Right ventricle myocardium inferior (tissue), 1 donor: ENCODE measurements around the gene PRKAR1B. TPM values are rescaled to one million over a fixed set of nuclear protein-coding genes. Genes with fewer than 3 reads are reported as not detected.

Source experiments
- ATAC-seq: fragments of 200-7000 bp; cut with Tn5 transposase; one replicate; pipeline ENCODE4 v1.9.1; 2020; ENCODE audit warnings: mild to moderate bottlenecking, moderate library complexity
- DNase-seq: peaks from one replicate; pipeline ENCODE4 v3.0.0; 2021; ENCODE audit errors: missing footprints
- intact Hi-C: fragments of 100-400 bp; cut with DNase I; formaldehyde crosslinking; loops from one replicate; pipeline ENCODE4 v1.11.0; 2022
- total RNA-seq: library from RNA; stranded (reverse); fragmentation: NEBNext Ultra II Directional; extraction: Animal tissue kit (Norgen Biotek cat#: 25700); gene quantifications from one replicate; pipeline ENCODE4 v1.2.1, GENCODE V29; 2021
- donor health status: DM: no; HTN: yes; CAD: no; lungs with severe emphysema.

PRKAR1B gene
- total RNA-seq, 1 donor from 2014 or later = 16.7 TPM

DNA sequence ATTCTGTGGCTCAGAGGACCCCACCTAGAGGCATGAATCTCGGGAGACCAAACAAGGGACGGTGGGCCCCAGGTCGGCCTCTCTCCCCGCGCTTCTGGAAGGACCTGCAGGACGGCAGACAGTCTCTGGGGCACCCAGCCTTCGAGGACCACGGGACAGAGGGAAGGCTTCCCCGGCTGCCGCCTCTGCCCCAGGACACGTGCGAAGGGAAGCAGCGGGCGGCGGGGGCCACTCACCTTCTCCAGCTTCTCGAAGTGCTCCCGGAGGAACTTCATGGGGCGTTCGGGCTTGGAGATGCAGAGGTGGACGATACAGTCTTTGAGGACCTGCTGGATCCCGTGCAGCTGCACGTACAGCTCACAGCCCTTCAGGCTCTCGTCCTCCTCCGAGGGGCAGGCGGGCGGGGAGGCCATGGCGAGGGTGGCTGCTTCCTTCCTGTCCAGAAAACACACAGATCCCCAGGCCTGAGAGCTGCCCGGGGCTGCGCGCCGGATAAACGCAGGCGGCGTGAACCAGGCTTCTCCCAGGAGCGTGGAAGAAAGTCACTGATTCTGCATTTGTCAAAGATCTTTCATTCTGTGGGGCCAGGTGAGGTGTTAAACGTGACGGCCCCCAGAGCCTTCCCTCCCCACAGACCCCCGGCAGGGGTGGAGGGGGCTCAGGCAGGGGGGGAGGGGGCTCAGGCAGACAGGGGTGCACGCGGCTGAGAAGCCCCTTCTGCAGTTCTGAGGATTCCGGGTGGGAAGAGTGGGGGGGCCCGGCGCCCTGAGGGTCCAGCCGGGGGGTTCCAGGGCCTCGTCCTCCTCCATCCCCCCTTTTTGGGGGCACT is 15.8 kb downstream of the PRKAR1B start:
- intact Hi-C loops = no loop called here
- no peak for ATAC-seq
- DNase-seq = no peak

DNA sequence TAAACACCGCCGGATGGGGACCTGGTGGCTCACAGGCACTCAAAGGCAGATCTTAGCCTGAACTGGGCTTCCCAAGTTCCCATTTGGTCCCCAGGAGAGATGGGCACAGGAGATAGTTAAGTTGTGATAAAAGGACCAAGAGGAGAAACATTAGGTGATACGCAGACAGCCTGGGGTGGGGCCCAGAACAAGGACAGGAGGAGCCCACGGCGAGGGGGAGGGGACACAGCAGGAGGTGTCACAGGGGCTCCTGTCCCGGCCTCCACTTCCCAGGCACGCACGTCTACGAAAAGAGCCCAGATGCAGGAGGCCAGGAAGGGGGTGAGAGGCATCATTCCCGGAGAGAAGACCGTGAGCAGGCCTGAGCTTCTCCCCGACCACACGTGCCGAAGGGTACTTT is 16.9 kb downstream of the PRKAR1B start:
- ATAC-seq (no peak), DNase-seq (no peak)
- intact Hi-C loops = no loop called here

DNA sequence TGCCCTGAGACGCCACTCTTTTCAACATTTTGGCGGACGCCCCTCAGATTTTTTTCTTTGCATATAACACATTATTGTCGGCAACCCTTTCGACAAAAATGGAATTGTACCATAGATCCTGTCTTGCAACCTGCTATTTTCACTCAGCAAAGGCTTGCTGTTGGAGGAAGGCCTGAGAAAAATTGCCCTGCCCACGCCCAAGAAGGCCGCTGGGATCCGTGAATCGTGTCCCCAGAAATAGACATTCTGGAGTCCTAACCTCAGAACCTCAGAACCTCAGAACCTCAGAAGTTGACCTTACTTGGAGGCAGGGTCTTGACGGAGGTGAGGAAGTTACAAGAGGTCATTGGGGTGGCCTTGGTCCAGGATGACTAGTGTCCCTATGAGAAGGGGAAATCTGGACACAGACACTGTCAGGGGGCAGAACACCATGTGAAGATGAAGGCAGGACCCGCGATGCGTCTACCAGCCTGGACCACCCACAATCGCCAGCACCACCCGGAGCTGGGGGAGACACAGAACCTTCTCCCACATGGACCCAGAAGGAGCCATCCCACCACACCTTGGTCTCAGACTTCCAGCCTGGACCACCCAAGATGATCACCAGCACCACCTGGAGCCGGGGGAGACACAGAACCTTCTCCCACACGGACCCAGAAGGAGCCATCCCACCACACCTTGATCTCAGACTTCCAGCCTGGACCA is 19.6 kb downstream of the PRKAR1B start:
- DNase-seq (no peak), ATAC-seq (no peak)
- intact Hi-C loops = no loop called here

DNA sequence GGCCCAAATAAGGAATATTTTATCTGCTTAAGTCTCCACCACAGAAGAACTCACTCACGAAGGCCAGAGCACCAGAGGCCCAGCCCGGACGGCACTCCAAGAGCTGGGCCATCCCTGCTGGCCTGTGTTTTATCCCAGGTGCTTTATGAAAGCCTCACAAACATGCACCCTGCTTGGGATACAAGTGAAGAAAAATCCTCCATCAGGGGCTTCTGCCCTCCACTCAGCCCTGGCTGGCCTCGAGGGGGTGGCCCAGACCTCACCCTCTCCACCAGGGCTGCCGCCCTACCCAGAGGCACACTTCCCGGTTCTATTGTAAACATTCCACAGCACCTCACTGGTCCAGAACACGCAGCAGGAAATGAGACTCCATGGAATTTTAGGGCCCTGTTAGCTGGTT is 20.4 kb downstream of the PRKAR1B start:
- no peak for ATAC-seq
- intact Hi-C loops = no loop called here
- no peak for DNase-seq

DNA sequence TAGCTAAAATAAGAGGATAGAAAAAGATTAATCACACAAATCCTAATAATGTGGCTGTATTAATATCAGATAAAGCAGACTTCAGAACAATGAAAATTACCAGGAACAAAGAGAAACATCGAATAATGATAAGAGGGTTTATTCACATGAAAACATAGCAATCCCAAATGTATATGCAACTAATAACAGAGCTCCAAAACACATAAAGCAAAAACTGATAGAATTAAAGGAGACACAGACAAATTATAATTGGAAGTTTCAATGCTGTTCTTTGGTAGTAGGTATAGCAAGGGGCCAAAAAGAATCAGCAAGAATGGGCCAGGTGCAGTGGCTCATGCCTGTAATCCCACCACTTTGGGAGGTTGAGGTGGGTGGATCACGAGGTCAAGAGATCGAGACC is 24.0 kb downstream of the PRKAR1B start:
- DNase-seq (no peak), ATAC-seq (no peak)
- intact Hi-C loops = loop anchor here (5.0 kb wide), 1 partner anchor 36 kb away; no protein-coding TSS in a partner anchor

DNA sequence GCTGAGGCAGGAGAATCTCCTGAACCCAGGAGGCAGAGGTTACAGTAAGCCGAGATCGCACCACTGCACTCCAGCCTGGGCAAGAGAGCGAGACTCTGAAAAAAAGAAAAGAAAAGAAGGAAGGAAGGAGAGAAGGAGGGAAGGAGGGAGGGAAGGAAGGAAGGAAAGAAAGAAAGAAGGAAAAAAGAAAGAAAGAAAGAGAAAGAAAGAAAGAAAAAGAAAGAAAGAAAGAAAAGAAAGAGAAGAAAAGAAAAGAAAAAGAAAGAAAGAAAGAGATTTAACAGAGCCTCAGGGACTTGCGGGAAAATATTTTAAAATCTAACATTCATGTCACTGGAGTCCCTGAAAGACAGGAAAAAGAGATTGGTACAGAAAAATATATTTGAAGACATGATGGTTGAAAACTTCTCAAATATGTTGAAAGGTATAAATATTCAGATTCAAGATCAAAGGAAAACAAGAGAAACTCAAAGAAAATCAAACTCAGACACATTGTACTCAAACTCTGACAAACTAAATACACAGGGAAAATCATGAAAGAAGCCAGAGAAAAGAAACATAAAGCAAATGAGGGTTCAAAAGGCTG is 25.9 kb downstream of the PRKAR1B start:
- no peak for DNase-seq
- intact Hi-C loops = loop anchor here (5.0 kb wide), 1 partner anchor 34 kb away; no protein-coding TSS in a partner anchor
- ATAC-seq = no peak

DNA sequence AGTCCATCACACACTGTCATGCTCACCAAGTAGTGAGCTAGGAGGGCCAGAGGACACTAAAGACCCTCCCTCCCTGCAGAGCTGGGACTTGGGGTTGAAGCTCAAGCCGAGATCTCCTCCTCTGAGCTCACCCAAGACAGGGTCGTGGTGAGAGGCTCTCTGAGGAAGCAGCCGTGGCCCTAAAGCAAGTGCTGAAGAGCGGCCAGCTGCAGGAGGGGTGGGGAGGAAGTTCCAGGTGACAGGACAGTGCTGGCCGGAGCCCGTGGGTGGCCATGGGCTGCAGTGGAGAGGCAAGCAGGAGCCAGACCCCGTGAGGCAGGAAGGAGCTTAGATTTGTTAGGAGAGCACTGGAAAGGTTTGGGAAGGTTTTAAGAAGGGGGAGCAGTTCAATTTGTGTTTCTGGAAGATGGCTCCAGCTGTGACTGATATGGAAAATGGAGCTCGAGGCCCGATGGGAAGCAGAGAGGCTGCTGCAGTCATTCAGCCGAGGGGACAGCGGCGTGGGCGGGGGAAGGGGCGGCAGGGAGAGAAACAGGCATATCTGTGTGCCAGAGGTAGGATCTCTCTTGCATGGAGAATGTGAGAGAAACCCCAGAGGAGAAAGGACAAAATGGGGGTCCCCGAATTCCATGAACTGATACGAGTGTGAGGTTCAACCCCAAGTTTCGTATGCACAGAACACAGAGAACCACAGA is 27.5 kb downstream of the PRKAR1B start:
- DNase-seq (no peak), ATAC-seq (no peak)
- intact Hi-C loops = loop anchor here (5.0 kb wide), 1 partner anchor 32 kb away; no protein-coding TSS in a partner anchor

DNA sequence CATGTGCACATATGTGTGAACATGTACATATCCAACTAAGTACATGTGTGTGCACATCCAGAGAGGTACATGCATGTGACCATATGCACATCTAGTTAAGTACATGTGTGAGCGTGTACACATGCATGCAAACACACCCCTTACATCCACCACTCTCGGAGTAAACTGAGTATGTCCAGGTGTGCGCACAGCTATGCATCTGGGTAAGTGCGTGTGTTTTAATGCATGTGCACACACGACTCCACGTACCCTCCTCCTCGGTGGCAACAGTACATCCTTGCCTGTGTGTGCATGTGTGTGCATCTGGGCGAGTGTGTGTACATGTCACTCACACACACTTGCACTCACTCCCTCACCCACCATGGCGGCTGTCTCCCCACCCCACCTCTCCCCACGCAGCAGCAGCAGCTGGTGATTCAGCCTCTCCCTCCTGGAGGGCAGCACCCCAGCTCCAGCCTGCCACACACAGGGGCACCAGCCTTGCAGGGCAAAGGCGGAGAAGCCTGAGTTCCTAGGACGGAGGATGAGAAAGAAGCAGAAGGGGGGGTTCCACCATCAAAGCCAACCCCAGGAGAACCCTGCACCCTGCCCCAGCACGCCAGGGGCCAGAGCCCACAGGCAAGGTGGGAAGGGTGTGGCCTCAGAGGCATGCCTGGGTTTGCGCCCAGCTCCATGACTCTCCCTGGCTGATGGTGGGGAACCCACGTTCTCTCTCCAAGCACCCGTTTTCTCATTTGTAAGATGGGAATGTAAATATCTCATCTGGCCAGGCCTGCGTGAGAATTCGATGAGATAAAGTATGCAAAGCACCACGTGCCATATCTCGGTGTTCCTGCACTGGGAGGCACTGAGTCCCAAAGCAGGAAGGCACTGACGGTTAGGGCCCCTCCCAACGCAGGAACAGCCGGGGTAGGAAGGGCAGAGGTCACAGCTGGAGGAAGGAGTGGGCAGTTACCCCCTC is 28.3 kb downstream of the PRKAR1B start:
- intact Hi-C loops = no loop called here
- ATAC-seq (no peak), DNase-seq (no peak)

DNA sequence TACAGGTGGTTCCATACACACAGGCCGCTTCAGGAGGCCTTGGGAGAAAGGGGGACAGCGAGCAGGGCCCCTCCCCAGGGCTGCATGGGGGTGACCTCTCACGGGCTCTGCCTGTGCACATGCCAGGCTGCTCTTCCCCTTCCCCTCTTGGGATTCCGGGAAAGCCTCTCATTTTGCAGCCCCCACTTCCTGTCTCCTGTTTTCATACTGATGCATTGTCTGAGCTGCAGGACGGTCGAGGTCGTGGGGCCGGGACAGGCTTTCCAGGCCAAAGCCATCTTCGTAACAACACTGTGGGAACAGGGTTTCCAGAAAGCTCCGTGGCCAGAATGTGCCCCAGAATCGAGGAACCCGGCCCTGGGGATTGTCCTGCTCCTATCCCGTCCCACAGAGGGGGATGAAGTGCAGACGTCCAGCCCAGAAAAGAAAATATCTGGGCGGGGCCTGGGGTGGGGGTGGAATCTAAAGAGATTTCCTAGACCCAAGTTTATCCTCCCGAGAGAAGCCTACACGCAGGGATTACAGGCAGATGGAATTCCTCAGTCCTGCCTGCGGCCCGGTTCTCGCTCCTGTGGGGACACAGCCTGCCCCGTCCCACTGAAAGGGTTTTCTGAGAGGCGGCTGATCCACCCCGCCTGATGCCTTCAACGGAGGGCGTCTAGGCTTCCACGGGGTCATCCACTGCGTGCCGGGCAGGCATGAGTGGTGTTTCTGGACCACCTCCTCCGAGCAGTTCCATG is 30.1 kb downstream of the PRKAR1B start:
- DNase-seq (no peak), ATAC-seq (no peak)
- intact Hi-C loops = no loop called here

DNA sequence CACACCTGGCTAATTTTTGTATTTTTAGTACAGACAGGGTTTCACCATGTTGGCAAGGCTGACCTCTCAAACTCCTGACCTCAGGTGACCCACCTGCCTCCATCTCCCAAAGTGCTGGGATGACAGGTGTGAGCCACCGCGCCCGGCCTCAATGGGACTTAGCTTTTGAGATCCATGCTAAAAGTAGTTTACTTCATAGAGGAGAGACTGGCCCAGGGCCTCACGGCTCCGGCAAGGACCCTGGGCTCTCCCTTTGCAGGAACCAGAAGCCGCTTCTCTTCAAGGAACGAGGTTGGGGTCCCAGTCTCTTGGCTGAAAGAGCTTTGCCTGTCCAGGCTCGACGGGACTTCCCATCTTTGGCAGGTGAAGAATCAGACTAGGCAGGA is 30.7 kb downstream of the PRKAR1B start:
- intact Hi-C loops = no loop called here
- no peak for ATAC-seq
- no peak for DNase-seq

DNA sequence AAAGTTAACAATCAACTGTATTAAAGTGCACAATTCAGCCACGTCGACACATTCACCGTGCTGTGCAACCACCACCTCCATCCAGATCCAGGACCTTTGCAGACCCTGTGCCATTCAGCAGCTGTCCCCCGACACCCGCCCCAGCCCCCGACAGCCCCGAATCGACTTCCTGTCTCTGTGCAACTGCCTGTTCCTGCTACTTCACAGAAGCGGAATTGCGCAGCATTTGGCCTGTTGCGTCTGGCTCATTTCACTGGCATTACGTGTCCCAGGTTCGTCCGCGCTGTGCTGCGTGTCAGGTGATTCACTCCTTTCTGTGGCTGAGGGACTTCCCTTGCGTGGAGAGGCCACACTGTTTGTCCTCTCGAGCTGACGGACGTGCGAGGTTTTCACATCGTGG is 33.8 kb downstream of the PRKAR1B start:
- no peak for DNase-seq
- ATAC-seq = no peak
- intact Hi-C loops = no loop called here

DNA sequence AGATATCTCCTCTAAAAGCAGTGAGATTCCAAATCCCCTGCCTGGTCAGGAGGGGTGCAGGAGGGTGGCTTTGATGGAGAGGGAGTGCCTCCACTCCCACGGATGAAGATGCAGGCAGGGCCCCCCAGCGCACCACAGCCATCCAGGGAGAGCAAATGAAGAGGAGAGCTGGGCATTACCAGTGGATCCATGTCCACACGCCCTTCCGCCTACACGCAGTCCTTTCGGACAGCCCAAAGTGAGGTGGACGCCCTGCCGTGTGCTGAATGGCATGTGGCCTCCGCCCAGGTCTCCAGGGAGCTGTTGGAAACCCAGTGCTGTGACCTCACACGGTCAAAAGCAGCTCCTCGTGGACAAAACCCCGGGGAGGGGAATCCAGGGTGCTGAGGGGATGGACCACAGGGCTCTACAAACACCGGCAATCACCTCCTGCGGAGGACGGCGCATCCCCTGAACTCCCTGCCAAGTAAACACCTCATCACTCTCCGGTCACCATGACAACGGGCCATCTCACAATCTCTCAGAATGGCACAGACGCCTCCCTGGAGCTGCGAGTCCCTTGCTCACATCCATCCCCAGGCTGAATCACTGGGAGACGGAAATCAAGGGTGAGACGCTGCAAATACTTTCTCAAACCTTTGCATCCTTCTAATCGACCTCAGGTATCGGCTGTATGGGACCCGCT is 35.6 kb downstream of the PRKAR1B start:
- ATAC-seq = no peak
- intact Hi-C loops = no loop called here
- DNase-seq = no peak

DNA sequence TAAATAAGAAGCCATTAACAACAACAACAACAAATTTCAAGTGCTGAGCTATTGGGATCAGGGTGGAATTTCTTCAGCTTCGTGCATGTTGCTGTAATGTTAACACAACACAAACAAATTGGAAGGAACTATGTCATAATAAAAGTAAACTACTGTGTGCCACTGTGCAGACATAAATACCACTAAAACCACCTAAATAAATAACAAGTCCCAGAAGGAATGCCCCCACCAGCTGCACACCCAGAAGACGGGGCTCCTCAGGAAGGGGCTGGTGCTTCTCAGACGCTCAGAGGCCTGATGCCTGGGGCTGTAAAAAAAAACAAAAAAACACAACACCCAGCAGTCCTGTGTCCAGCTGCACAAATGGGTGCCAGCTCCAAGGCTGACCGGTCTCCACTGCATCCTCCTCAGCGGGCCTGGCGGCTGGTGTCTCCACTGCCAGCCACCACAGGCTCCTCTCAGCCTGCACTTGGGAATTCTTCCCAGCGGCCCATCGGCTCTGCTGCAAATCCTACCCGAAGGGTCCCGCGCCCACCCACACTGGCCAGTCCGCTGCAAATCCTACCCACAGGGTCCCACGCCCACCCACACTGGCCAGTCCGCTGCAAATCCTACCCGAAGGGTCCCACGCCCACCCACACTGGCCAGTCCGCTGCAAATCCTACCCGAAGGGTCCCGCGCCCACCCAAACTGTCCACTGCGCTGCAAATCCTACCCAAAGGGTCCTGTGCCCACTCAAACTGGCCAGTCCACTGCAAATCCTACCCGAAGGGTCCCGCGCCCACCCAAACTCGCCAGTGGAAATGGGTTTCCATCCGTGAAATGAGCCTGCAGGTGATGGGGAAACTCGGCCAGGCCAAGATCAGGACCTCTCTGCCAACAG is 36.4 kb downstream of the PRKAR1B start:
- DNase-seq (no peak), ATAC-seq (no peak)
- intact Hi-C loops = no loop called here

DNA sequence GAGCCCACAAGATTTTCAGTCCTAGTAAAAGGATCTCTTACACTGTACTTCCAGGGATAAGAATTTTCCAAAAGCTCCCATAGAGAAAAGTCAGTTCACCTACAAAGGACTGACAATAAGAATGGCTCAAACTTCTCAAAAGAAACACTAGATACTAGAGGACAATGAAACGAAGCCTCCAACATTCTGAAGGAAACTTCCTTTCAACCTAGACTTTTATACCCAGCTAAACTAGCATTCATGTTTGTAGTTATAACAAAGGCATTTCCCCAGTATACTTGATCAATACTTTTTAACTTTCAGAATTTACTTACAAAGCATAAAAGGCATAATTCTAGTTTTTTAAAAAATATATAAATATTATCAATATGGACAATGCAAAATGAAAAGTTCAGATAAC is 41.5 kb downstream of the PRKAR1B start:
- DNase-seq (no peak), ATAC-seq (no peak)
- intact Hi-C loops = no loop called here

DNA sequence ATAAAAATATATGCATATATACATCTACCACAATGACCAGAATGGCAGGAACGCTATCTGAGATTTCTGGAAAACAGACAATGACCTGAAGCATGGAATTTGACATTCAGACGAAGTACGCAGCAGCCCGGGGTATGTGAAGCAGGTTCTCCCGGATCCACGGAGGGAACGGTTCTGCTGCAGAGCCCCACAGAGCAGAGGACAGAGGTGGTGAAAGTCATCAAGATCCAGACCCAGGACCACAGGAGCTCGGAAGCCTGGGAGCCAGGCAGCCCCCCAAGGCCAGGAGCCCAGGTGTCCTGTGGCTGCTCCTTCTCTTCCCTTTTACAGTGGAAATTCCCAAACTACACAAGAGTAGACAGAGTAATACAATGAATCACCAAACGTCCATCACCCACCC is 42.7 kb downstream of the PRKAR1B start:
- intact Hi-C loops = no loop called here
- no peak for ATAC-seq

DNA sequence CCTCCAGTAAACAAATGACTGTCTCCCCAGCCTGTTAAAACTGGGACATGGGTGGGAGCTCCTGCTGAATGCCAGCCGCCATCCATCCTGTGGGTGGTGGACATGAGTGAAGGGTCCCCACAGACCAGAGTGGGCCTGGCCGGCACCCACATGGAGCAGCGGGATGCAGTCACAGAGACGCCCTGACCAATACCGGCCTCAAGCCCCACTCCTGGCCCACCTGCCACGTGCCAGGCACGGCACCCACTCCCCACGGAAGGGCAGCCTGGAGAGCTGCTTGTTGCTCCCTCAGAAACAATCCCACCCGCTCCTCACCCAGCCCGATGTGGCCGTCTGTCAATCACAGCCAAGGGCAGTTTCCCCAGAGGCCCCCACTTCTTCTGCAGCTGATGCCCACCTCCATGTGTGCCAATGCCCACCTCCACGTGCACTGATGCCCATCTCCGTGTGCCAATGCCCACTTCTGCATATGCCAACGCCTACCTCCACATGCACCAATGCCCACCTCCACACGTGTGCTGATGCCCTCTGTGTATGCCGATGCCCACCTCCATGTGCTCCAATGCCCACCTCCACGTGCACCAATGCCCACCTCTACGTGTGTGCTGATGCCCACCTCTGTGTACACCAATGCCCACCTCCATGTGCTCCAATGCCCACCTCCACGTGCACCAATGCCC is 43.4 kb downstream of the PRKAR1B start:
- ATAC-seq = no peak
- intact Hi-C loops = no loop called here
- DNase-seq = no peak

More for the DNA sequence above, 42.7 kb downstream of the PRKAR1B start:
- no peak for DNase-seq
